GM19023 (cell line): ENCODE results near the gene HYAL2.
"Not testable (repeated sequence)": the region's sequence is repeated elsewhere in the genome, so short reads cannot be mapped to it uniquely, and the experiment has no call there.

Source experiments
- ATAC-seq: cut with Tn5 transposase; IDR thresholded peaks from one replicate; pipeline ENCODE4 v1.9.1; 2021; ENCODE audit warnings: mild to moderate bottlenecking, moderate library complexity; ENCODE audit not compliant: unreplicated experiment

Gene HYAL2

DNA sequence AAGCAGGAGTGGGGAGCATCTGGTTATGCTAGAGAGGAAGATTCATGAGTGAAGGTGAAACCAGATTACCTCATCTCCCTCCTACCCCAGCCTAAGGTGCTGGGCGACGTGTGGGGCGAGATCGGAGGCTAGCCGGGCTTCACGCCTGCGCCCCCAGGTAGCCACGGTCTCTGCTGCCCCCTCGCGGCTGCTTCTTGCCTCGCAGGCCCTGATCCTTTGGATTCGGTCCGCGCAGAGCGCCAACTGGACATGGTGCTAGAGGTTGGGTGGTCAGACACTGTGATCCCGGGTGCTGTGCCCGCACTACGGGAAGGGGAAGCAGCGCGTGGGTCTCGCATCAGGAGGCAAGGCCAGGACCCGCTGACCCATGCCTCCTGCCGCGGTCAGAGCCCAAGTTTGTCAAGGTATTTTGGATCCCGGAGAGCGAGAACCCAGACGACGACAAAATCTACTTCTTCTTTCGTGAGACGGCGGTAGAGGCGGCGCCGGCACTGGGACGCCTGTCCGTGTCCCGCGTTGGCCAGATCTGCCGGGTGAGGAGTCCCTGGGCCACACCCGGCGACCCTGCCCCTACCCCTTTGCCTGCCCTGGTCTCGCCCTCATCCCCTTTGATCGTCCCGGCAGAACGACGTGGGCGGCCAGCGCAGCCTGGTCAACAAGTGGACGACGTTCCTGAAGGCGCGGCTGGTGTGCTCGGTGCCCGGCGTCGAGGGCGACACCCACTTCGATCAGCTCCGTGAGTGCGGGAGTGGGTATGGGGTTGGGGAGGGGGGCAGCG lies 49.4 kb downstream of the HYAL2 start:
- peak; percentile 85 for ATAC-seq

DNA sequence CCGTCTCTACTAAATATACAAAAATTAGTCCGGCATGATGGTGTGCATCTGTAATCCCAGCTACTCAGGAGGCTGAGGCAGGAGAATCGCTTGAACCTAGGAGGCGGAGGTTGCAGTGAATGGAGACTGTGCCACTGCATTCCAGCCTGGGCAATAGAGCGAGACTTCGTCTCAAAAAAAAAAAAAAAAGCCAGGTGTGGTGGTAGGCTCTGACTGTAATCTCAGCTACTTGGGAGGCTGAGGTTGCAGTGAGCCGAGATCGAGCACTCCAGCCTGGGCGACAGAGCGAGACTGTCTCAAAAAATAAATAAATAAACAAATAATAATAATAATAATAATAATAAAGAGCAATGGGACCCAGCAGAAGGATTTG lies 50.0 kb downstream of the HYAL2 start:
- not testable (repeated sequence) for ATAC-seq

DNA sequence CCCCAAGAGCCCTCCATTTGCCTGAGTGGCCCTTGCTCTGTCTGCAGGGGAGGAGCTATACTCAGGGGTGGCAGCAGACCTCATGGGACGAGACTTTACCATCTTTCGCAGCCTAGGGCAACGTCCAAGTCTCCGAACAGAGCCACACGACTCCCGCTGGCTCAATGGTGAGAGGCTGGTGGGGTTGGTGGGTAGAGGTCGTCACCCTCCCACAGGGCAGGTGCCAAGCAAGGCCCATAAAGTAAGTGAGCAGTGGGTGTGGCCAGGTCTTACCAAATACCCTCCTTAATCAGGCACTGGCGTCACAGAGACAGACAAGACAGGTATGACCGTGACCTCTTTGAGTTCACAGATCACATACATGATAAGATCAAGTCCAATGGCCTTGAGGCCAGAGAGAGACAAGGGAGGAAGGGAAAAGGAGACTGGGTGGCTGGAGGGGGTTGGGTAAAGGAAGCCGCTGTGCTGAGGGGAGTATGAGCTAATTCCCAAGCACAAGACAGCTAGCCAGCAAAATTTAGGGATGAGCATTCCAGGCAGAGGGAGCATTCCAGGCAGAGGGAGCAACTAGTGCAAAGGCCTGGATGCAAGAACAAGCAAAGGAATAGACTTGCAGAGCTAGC lies 51.1 kb downstream of the HYAL2 start:
- ATAC-seq = no peak

DNA sequence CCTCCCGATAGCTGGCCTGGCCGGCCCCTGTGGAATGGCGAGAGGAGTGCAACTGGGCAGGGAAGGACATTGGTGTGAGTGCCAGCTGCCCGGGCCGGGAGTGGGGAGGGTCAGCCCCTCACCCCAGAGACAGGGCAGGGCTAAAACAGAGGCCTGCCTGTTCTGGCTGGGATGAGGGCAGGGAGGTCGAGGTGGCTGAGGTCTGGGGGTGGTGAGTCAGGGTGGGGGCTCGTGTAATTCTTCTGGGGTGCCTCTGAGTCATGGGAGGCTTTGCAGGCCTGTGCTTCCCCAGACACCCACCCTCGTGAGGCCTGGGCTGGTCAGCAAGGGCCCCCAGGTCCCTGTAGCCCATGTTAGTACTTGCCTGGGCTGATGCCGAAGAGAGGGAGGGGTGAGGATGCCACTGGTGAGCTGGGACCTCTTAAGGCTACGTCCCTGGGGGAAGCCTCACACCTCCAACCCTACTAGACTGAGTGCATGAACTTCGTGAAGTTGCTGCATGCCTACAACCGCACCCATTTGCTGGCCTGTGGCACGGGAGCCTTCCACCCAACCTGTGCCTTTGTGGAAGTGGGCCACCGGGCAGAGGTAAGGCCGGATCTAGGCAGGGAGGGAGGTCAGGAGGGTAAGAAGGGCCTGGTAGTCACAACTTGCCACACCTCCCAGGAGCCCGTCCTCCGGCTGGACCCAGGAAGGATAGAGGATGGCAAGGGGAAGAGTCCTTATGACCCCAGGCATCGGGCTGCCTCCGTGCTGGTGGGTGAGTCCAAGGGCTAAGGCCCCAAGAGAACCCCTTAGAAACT lies 51.9 kb downstream of the HYAL2 start:
- no peak for ATAC-seq

DNA sequence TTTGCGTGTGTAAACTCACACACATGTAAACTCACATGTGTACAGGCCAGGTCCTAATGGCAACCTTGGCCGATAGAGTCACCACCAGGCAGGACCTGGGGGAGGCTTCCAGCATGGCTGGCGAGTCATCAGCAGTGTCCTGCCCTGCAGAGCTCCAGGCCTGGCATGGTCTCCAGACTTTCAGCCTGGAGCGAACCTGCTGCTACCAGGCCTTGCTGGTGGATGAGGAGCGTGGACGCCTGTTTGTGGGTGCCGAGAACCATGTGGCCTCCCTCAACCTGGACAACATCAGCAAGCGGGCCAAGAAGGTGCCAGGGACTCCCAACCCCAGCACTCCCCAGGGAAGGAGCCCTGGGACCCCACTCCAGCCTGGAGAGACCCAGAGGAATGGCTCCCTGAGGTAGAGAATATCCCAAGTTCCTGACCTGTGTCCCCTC lies 52.5 kb downstream of the HYAL2 start:
- ATAC-seq = no peak

DNA sequence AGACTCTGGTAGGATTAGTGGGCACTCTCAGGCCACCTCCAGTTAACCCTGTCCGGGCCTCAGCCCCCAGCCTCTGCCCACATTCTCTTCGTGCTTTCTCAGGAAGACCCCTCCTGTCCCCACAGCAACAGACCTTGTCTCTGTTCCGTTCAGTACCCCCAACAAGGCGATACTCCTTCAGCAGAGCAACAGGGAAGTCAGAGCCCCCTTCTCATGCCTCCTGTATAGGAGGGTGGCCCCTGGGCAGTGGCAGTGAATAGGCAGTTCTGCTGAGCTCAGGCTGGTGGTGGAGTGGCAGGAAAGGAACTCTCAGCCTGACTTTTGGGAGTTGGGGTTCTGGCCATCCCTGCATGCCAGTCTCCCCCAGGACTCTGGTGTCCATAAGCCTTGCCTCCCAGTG lies 53.1 kb downstream of the HYAL2 start:
- ATAC-seq = no peak

DNA sequence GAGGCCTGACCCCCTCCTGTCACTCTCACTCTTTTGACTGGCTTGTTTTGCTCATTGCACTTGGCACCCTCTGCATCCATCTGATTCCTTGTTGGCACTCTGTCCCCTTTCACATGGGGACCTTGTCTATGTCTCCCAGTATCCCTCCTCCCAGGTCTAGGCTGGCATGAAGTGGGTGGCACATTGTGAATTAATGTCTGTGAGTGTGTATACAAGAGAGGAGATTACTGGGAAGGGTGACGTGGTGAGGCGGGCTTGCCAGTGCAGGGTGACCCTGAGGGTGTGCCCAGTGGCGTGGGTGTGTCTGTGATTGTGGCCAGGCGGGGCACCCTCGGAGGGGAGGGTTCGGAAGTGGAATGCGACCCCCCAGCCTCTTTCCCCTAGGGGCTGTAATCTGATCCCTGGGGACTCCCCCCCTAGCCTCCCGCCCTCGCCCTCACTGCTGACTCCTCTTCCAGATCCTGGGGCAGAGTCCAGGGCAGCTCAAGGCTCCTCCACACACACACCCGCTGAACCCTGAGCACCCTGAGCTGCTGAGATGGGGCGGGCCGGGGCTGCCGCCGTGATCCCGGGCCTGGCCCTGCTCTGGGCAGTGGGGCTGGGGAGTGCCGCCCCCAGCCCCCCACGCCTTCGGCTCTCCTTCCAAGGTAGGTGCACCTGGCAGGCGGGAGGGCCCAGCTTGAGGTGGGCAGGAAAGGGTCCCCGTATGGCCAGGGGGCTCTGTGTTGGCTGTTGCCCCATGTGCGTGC lies 53.7 kb downstream of the HYAL2 start, which contains the start of gene SEMA3B:
TSS of gene SEMA3B (plus strand) at position 445 of the 749 bp plus-strand sequence. CDS start at position 539, 94 bp downstream.
- ATAC-seq = no peak

DNA sequence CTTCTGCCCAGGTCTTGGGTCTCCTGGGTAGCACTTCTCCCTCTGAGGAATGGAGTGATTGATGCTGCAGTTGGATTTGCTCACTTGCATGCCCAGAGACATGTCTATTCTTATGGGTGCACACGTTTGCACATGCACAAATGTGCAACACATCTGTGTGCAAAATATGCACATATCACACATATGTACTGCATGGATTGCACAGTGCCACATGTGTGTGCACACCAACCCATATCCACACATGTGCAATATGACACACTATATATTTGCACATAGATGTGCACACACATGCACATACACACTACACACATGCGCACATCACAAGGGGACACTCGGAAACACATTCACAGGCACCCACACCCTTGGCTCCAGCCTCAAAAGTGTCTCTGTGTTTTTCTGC lies 54.3 kb downstream of the HYAL2 start:
- ATAC-seq = no peak
